Left renal pelvis (tissue), 4 donors: ENCODE measurements around the gene EIF1. TPM values are rescaled to one million over a fixed set of nuclear protein-coding genes. Genes with fewer than 3 reads are reported as not detected.
"Not testable (repeated sequence)": the region's sequence is repeated elsewhere in the genome, so short reads cannot be mapped to it uniquely, and the experiment has no call there.

Experiments
- DNase-seq, 4 donors: peaks; one replicate each; pipeline ENCODE4 v3.0.0-alpha.2; 2013; ENCODE audit warnings: low read depth in 4 of 4, low spot score in 3 of 4
- polyA plus RNA-seq, 4 donors: library from polyadenylated mRNA; unstranded; fragments of 120-200 nt; gene quantifications; one replicate each; pipeline ENCODE4 v1.2.1, GENCODE V29; 2013; ENCODE audit not compliant: insufficient read length in 4 of 4

The EIF1 gene
- polyA plus RNA-seq, 4 donors, result 669 to 825 (median 761) TPM

- DNase-seq, result not testable (repeated sequence)
These were observed 13.3 kb upstream of the EIF1 start for GRCh38 chr17:41675157-41676057.

GRCh38 chr17:41676058-41676419 is 12.6 kb upstream of the EIF1 start:
- no peak for DNase-seq

GRCh38 chr17:41678411-41678906 is 10.2 kb upstream of the EIF1 start:
- DNase-seq, result no peak

DNA sequence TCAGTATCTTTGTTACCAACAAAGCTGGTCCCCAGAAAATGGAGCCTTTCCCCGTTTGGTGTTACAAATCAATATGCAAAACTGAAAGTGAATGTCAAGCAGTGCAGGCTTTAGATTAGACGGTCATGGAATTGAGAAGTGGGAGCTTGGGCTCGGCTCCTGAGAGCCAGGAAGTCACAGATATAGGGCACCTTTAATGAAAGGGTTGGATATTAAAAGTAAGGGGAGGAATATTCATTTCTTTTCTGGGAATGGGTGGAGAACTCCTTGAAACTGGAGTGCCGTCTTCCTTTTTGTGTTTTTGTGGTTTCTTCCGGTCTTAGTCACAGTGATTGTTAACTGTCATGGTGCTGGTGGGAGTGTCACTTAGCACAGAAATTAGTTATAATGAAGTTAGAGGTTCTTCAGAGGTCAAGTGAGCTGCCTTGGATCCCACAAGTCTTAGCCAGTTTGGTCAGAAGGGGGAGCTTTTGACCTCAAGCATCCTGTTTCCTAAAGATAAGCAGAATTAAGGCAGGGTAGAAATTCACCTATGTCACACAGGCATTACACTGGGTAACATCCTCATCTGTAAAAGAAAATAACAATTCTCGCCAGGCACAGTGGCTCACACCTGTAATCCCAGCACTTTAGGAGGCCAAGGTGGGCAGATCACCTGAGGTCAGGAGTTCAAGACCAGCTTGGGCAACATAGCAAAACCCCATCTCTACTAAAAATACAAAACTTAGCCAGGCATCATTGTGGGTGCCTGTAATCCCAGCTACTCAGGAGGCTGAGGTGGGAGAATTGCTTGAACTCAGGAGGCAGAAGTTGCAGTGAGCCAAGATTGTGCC is 9.6 kb upstream of the EIF1 start:
- DNase-seq, result no peak

DNA sequence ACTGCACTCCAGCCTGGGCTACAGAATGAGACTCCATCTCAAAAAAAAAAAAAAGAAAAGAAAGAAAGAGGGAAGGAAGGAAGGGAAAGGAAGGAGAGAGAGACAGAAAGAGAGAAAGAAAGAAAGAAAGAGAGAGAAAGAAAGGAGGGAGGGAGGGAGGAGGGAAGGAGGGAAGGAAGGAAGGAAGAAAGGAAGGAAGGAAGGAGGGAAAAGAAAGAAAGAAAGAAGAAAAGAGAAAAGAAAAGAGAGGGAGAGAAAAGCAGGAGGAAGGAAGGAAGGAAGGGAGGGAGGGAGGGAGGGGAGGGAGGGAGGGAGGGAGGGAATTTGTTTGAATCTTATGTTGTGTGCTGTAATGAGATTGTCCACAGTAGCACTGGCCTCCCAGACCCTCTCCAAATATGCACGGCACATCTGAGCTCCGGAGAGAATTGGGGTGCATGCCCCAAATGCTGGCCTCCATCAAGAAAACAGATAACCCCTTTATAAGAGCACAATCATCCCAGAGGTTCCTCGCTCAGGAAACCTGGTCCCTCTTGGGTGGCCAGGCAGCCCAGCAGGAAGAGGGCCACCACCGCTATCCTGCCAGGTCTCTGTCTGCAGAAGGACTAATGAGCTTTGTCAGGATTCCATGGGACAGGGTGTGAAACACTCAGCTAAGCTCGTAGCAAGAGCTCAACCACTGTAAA is 8.8 kb upstream of the EIF1 start:
- no peak for DNase-seq

GRCh38 chr17:41680426-41681040 is 8.2 kb upstream of the EIF1 start:
- DNase-seq, result no peak

DNA sequence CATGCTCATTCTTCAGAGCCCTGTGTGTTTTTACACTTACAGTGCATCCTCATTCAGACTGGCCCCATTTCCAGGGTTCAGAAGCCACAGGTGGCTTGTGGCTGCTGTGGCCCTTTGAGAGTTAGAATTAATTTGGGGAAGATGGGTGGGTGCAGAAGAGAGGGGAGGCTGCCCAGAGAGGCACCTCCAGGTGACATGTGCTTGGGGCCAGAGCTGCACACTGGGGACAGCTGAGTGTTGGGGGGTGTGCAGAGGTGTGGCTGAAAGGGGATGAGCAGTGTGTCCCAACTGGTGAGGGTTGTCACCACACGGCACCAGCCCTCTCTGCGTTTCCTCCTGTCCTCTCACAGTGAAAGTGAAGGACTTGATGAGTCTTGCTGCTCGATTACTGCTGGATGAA is 6.9 kb upstream of the EIF1 start:
- DNase-seq, result no peak

DNA sequence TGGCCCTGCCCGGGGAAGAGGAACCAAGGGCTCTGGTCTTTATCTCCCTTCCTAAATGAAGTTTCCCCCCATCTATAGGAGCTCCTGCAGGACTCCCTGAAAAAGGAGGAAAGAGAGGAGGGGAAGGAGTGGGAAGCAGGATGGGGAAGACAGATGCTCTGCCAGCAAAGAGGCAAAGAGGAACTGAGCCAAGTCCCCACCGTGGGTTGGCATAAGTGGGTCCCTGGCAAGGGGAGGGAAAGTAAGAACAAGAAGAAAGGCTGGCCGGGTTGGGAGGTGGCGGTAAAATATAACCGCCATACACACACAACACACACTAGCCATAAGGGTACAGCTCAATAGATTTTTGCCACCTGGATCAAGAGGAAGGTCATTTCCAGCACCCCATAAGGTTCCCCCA is 6.1 kb upstream of the EIF1 start:
- DNase-seq, result no peak

- DNase-seq, result no peak
These were observed 5.2 kb upstream of the EIF1 start for GRCh38 chr17:41683441-41684007.

DNA sequence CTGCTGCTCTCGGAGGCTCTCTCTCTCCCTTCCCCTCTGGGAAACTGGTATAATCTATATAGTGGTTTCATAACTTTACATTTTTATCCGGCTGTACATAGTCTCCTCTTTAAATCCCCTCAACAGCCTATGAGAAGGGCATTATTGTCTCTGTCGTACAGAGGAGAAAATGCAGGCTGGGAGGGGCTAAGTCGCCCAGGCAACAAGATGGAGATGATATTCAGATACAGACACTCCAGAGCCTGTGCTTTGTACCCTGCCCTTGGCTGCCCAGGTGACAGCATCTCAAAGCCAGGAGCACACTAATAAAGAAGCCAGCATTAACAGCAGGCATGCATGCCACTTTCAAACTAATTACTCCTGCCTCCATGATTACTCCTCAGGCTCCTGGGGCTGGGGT is 4.7 kb upstream of the EIF1 start:
- no peak for DNase-seq

- not testable (repeated sequence) for DNase-seq
These were observed 2.9 kb upstream of the EIF1 start for GRCh38 chr17:41685753-41686152.

DNA sequence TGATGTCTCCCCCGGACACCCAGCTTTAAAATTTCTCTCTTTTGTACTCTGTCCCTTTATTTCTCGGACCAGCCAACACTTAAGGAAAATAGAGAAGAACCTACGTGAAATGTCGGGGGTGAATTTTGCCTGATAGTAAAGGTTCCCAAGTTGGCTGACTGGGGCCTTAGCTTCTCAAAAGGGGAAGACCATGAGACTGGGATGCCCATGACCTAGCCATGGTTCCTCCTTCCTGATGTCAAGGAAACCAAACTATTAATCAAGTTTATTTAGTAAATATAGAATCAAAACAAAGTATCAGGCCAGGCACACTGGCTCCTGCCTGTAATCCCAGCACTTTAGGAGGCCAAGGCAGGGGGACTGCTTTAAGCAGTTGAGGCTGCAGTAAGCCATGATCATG is 2.4 kb upstream of the EIF1 start:
- no peak for DNase-seq

DNA sequence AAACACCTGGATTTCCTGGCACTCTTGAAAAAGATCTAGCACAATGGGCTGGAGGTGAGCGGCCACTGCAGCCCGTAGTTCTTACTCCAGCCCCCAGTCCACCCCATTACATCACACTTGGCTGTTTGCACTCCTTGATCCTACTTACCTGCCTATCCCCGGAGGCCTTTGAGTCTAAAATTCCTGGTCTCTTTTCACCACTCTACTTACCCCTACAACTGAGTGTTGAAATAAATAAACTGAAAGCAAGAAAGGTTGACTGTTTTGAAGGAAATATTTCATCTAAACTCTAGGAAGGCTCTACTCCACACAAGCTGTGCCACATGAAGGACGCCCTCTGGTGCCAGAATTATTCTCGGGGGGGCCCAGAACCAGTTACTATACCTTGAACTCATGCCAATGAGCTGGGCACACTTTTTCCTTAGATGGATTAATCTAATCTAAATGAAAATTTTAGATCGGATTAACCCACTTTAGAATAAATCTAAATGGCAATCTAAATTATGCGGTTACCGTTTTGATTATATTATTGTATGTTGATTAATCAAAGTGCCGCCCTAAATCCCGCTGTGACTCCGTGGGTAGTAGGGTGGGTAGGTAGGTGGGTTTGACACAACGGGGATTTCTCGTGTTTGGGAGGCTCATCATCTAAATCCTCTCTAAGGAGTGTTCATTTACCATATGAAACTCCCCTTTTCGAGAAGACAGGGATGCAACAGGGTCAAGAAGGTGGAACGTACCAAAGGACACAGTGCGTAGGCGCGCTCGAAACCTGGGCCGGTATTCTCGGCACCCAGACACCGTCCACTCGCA is 651 bp upstream of the EIF1 start:
- no peak for DNase-seq

- no peak for DNase-seq
These were observed 1.0 kb downstream of the EIF1 start for GRCh38 chr17:41689497-41690299.

DNA sequence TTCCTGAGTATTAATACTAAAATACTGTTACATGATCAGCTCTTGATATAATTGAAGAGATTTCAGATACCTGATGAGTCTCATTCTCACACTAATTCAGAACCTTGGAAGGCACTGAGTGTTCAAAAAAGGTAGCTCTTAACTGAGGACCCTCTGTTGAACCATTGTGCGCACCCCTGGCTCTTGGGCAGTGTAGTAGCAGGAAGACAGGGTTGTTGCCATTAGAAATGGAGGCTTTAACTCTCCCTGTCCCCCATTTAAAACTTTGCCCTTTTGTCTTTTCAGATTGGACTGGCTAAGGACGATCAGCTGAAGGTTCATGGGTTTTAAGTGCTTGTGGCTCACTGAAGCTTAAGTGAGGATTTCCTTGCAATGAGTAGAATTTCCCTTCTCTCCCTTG is 1.8 kb downstream of the EIF1 start:
- no peak for DNase-seq

- DNase-seq, result no peak
These were observed 2.5 kb downstream of the EIF1 start for GRCh38 chr17:41691031-41691777.

DNA sequence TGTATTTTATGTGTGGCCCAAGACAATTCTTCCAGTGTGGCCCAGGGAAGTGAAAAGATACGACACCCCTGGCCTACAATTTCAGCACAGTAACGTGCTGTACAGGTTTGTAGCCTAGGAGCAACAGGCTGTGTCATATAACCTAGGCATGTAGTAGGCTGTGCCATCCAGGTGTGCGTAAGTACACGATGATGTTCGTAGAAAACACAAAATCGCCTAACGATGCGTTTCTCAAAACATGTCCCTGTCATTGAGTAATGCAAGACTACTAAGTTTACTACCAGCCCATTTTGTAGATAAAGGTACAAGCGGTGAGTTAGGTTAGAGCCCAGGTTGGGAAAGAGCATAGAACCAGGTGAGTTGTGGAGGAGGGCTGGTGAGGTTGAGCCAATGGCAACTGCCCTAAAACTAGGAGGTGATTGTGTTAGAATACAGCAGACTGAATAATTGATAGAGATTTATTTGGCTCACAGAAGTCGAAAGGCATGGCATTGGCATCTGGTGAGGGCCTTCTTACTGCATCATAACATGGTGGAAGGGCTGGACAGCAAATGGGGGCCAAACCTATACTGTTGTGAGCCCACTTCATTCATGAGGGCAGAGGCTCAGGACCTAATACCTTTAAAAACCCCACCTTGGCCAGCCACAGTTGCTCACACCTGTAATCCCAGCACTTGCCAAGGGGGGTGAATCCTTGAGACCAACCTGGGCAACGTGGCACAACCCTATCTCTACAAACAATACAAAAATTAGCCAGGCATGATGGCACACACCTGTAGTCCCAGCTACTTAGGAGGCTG is 4.2 kb downstream of the EIF1 start:
- no peak for DNase-seq
